Tibial nerve (tissue), 3 donors: ENCODE results near the gene BCL2L14.

Experiments used
- CTCF ChIP-seq, 5 experiments: fragments of 200-600 bp in 3 of 5; fragments of 450-650 bp in 2 of 5; sonication (generic) in 3 of 5; IDR thresholded peaks; one replicate each; pipeline ENCODE4 v1.5.1; 2016 to 2019; ENCODE audit warnings: antibody characterized with exemption in 5 of 5, mild to moderate bottlenecking in 3 of 5, moderate library complexity in 2 of 5
- POLR2A ChIP-seq, 2 donors: fragments of 450-650 bp; IDR thresholded peaks; one replicate each; pipeline ENCODE4 v1.6.1; 2017; ENCODE audit warnings: antibody characterized with exemption in 2 of 2, mild to moderate bottlenecking in 2 of 2, moderate library complexity in 2 of 2

- no peak for TF ChIP-seq CTCF (IDR thresholded peaks at IDR 0.05)
- no peak for TF ChIP-seq POLR2A (IDR thresholded peaks at IDR 0.05)
These were observed 23.7 kb downstream of the BCL2L14 start for GRCh38 chr12:12094481-12094880.
